ENCODE data around the gene FAM20C.

GRCh38 chr7:277228-277627, 84.9 kb downstream of the FAM20C start:
- no peak for TF ChIP-seq CTCF (conservative IDR thresholded peaks at IDR 0.05; ENCODE audit: low read length)
- TF ChIP-seq EZH2phosphoT487 (IDR thresholded peaks at IDR 0.05; ENCODE audit: borderline replicate concordance, low read depth, low read length), result no peak
